Activated T-cell treated with anti-CD3 and anti-CD28 coated beads, Interleukin-2, amount 50 U/mL, for 1 hour (primary cell): Measurements from ENCODE around the gene MRPS12.
"Not testable (repeated sequence)": the region's sequence is repeated elsewhere in the genome, so short reads cannot be mapped to it uniquely, and the experiment has no call there.

Experiments used
- DNase-seq: peaks from one replicate; pipeline ENCODE4 v3.0.0-alpha.2; 2020

Gene MRPS12

DNA sequence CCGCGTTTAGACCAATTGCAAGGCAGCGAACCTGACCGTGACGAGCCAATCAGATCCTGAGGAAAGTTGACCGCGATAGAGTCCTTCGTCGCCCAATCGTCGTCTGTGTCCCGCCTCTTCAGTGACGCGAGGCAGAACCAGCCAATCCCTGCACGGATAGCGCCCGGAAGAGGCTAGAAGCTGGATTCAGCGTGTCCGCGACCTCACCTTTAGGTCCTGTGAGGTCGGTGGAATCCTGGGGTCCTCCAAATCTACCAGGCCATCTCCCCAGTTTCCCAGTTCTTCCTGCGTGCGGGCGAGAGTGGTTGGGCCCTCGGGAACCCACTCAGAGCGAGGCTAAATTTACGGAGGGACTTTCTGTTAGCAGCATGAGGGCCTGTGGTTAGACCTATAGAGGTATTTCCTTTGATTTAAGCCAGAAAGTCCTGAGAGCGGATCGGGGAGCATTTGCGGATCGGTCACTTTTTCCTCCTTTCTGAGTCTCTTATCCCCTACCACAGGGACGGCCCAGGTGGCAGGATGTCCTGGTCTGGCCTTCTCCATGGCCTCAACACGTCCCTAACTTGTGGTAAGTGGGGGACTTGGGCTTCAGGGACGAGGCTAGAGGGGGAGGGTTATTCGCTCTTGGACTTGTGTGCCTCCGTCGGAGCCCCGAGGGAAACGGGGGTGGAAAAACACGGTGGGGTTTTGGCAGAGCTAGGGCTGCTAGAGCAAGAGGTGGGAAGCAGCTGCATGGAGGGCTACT, at the start of gene MRPS12:
TSS of gene MRPS12 (plus strand) at position 169 of the 745 bp plus-strand sequence. CDS start at position 520, 351 bp downstream.
- DNase-seq, result no peak

DNA sequence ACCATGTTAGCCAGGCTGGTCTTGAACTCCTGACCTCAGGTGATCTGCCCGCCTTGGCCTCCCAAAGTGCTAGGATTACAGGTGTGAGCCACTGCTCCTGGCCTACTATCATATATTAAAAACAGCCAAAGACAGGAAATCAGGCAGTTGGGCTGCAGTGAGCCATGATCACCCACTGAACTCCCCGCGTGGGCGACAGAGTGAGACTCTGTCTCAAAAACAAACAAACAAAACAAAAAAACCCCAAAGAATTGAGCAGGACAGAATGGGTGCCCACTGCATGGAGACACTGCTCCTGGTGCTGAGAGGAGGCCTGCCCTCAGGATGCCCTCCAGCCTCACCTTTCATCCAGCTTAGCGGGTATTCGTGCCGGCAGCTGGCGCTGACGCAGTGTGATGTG, 47.5 kb upstream of the MRPS12 start:
- no peak for DNase-seq

DNA sequence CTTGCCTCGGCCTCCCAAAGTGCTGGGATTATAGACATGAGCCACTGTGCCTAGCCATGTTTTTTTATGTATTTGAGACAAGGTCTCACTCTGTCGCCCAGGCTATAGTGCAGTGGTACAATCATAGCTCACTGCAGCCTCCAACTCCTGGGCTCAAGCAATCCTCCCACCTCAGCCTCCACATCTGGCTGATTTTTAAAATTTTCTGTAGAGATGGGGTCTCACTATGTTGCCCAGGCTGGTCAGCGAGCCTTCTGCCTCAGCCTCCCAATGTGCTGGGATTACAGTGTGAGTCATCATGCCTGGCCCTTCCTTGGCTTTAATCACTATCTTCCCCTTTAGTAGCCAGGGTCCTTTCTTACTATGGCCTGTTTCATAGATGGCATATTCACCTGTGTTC, 46.1 kb upstream of the MRPS12 start:
- DNase-seq, result not testable (repeated sequence)

DNA sequence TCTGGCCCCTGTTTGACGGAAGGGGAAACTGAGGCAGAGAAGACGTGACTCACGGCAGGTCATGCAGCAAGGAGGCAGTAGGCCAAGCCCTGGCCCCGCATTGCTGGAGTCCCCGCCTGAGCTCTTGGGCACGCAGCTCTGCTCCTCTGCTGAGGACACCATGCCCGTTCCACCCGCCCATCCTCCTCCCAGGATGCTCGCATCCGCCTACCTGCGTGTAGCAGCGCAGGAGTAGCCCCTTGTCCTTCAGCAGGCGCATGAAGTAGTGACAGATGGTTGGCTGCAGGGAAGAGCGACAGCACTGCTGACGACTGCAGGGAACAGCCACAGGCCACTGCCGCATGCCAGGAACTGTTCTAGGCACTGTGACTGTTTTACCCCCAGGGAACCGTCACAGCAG, 41.9 kb upstream of the MRPS12 start:
- DNase-seq, result no peak

DNA sequence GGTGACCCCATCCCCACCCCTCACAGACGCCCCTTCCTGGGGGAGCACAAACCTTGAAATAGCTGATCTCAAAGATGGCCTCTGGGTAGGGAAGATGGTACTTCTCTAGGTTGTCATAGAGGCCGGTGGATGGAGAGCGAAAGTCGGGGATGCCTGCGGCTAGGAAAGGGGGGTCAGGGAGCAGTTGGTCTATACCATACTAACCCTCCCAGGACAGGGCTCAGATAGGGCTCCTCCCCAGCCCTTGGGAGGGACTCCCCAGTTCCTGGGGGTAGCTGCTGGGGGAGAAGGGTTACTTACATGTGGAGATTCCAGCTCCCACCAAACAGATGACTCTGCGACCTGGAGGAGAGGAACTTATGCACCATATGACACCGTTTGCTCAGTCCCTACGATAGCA, 40.9 kb upstream of the MRPS12 start:
- no peak for DNase-seq

DNA sequence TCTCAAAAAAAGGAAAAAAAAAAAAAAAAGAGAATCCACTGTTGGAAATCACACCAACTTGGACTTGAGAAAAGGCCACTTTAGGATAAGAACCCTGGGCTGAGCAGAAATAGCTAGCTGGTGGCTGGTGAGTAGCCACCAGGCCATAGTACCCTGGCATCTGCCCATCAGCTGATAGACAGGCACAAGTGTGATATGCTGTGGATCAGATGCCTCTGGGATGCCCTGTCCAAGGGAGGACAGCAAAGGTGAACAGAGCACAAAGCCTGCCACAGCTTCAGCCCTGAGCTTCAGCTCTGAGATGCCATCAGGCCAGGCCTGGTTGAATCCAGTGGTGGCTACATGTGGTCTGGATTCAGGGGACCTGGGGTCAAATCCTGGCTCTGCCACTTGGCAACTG, 40.1 kb upstream of the MRPS12 start:
- no peak for DNase-seq

DNA sequence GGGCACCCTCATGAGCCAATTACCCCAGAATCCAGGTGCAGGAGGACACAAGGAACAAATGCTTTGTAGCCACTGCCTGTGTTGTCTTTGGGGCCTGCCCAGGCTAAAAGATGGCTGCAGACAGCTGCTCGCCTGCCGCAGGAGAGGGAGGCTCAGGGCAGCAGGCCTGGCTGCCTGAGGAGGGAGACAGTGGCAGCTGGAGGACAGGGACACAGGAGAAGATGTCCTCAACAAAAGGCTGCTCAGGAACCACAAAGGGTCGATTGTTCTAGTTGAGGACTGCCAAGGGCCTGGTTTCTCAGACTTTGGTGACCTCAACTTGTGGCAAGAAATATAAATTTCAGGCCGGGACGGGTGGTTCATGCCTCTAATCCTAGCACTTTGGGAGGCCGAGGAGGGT, 39.0 kb upstream of the MRPS12 start:
- DNase-seq, result no peak

DNA sequence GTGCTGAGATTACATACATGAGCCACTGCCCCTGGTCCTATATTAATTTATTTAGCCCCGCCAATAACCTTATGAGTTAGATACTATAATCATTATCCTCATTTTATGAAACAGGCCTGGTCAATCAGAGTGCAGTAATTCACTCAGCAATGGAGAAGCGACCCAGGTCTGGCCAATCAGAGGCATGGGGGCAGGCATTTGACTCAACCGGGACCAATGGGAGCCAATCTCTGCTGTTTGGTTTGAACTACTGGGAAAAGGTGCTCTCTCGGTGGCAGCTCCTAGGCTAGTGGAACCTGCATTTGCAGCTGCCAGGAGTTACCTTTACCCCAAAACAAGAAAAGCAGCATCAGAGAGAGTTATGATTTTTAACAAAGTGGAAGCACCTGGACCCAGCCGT, 37.9 kb upstream of the MRPS12 start:
- DNase-seq, result no peak

DNA sequence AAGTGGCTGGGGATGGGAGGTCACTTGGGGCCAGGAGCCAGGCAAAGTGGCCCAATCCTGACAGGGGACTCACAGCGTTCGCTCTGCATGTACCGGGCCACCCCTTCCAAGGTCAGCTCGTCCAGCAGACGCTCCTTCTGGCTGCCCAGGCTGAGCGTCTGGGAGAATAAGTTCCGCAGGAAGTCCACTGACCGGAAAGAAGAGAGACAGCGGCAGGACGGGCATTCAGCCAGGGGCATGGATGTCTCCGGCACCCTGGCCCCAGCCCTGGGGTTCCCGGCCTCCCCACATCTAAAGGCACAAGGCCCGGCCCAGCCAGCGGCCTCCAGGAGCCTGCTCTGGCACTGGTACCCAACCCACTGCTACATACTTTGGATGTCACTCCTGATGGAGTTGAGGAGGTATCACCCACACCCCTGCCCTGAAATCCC, 37.4 kb upstream of the MRPS12 start:
- no peak for DNase-seq

DNA sequence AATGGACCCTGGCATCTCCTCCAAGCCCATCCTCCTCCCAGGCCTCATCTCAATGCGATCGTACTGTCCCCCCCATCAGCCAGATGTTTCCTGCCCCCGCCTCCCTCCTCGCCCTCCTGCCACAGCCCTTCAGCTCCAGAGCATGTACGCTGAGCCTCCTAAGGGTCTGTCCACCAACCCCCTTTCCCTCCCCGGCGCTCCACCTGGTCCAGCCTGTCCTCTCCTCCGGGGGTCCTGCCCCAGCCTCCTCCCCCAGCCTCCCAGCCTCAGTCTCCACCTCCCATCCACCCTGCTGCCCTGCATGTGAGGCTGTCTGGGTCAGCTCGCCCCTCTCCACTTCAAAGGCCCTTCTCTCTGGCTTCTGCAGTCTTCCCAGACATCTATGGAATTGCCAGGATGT, 35.8 kb upstream of the MRPS12 start:
- no peak for DNase-seq

DNA sequence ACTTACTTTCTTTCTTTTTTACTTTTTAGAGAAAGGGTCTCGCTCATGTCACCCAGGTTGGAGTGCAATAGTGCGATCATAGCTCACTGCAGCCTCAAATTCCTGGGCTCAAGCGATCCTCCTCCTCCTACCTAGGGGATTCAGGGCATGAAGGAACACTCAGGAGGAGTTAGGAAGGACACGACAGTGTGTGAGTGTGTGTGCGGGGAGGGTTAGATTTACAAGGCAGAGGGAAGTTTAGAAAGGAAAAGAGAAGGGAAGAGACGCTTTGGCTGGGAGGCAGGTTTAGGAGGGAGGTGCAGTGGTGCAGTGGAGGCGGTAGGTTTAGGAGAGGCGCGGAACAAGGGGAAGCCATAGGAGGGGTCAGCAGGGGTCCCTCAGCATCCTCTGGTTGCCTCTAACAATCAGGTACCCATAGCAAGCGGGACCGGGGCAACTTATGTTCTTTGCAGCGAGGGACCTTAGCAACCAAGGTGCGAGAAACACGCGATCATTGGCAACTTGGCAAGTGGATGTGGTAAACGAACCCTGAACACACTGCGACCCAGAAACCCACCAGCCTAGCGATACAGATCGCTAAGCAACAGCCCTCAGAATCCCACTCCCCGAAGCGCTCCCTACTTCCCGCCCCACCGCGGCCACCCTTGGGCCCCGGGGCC, 31.8 kb upstream of the MRPS12 start:
- no peak for DNase-seq

DNA sequence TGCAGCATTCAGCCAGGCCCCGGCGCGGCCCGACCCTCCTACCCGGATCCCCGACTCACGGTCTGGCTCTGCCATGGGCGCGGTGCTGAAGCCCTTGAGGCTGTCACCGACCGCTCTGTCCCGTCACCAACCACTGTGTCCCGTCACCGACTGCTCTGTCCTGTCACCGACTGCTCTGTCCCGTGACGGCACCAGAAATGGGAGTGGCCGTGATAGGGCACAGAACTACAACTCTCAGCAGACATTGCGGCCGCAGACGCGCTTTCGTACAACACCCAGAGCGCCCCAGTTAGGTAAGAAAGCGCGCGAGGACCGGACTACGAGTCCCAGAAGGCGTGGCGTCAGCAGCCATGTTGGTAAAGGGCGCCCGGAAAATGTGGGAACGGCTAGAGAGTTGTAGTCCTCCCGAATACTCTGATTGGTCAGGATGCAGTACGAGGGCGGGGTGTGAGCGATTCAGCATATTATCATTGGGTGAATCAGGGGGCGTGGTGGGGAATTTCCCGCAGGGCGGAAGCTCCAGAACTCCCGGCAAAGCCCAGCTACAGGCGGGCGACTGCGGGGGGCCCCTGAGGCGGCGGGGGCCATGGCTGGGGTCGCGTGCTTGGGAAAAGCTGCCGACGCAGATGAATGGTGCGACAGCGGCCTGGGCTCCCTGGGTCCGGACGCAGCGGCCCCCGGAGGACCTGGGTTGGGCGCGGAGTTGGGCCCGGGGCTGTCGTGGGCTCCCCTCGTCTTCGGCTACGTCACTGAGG, 31.1 kb upstream of the MRPS12 start, which contains the start of the genes NFKBIB and SIRT2:
TSS of gene NFKBIB (plus strand) at position 523 of the 755 bp plus-strand sequence. CDS start at position 587, 64 bp downstream.
TSS of gene SIRT2 (minus strand) at position 172 of the 755 bp plus-strand sequence. CDS start at position 75, 97 bp downstream.
- DNase-seq, result peak; percentile 97

DNA sequence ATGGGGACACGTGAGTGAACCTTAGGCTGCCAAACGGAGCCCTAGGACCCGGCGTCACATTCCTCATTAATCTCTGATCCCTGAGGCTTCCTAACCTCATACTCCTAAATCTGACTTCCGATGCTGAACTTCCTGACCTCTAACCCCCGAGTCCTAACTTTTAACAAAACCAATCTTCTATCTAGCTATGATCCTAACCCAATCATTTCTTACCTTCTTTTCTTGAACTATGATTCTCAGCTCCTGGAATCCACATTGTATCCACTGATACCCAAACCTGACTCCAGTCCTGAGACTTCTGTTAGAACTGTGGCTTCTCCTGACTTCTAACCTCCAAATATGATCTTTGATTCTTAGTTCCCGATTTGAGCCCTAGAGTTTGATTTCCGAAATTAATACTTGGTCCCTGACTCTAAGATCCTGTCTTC, 30.5 kb upstream of the MRPS12 start:
- DNase-seq, result no peak

DNA sequence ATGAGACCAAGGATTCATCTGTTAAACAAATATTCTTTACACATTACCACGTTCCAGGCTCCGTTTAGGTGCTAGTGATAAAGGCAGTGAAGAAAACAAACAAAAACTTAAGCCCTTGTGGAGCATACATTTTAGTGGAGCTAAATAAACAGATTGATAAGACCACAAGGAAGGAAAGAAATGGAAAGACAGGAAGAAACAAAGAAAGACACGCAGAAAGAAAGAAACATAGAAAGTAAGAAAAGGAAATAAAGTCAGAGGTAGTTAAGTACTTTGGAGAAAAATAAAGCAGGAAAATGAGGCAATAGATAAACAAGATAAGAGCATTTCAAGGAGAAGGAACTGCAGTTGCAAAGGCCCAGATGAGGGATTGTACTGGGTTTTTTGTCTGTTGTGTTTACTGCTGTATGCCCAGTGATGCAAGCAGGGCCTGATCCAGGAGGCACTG, 30.0 kb upstream of the MRPS12 start:
- no peak for DNase-seq

DNA sequence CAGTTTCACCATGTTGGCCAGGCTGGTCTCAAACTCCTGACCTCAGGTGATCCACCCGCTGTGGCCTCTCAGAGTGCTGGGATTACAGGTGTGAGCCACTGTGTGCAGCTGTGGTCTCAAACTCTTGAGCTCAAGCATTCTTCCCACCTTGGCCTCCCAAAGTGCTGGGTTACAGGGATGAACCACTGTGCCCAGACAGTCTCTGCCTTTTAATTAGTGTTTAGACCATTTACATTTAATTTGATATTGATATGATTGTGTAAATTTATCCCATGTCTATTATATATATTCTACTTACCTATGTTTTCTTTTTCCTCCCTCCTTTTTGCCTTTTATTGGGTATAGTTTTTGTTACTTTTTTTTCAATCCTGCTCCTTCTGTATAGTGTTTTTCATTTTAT, 29.1 kb upstream of the MRPS12 start:
- no peak for DNase-seq

DNA sequence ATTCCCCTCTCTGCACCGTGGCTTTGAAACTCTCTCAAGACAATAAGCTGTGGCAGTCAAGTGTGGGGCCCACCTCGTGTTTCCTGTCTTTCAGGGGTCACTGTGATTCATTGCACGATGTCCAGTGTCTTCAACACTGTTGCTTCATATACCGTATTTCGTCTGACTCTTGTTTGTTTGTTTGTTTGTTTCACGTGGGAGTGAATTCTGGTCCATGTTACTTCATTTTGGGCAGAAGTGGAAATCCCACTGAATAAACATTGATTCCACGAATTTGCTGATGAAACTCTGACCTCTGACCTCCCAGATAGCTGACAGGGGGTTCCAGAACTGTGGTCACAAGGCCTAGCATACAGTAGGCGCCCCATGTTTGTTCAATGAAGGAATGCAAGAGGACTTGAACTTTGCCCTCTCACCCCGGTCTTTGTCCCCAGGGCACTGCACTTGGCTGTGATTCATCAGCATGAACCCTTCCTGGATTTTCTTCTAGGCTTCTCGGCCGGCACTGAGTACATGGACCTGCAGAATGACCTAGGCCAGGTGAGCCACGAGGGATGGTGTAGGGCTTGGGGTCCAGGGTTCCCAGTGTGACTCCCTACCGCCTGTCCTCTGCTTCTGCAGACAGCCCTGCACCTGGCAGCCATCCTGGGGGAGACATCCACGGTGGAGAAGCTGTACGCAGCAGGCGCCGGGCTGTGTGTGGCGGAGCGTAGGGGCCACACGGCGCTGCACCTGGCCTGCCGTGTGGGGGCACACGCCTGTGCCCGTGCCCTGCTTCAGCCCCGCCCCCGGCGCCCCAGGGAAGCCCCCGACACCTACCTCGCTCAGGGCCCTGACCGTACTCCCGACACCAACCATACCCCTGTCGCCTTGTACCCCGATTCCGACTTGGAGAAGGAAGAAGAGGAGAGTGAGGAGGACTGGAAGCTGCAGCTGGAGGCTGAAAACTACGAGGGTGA, 25.9 kb upstream of the MRPS12 start:
- DNase-seq, result no peak

DNA sequence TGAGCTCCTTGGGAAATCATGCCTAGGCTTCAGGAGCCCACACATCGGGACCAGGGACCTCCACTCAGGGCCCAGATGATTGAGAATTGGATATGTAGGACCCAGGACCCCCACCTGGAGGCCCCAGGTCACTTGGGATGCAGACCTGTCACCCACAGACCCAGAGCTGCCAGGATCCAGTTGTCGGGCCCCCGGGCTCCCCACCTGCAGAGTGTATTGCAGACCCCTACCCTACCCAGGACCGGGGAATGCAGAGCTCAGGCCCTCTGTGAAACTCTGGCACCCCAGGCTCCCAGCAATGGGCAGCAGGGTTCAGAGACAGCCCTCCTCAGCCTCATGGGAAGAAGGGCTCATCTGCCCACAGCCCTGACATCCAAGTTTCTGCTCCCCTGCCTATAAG, 25.1 kb upstream of the MRPS12 start:
- DNase-seq, result no peak

DNA sequence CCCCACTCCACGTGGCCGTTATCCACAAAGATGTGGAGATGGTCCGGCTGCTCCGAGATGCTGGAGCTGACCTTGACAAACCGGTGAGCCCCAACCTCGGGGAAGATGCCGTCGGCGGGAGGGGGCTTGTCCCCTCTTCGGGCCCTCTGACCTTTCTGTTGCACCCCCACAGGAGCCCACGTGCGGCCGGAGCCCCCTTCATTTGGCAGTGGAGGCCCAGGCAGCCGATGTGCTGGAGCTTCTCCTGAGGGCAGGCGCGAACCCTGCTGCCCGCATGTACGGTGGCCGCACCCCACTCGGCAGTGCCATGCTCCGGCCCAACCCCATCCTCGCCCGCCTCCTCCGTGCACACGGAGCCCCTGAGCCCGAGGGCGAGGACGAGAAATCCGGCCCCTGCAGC, 23.5 kb upstream of the MRPS12 start:
- DNase-seq, result no peak

DNA sequence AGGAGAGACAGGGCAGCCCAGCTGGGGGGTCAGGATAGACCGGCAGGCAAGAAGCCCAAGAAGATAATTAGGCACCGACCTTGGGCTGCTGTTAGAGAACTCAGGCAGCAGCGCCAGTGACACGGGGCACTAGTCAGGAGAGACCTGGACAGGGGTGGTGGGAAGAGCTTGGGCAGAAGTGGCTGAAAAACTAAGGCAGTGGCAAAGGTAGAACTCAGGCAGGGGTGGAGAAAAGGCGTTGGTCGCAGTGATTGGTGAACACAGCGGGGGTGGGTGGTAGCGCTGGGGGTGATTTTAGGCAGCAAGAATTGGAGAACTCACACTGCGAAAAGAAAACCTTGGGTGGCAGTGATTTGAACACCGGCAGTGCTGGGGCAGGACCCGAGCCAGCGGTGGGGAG, 23.1 kb upstream of the MRPS12 start:
- no peak for DNase-seq

DNA sequence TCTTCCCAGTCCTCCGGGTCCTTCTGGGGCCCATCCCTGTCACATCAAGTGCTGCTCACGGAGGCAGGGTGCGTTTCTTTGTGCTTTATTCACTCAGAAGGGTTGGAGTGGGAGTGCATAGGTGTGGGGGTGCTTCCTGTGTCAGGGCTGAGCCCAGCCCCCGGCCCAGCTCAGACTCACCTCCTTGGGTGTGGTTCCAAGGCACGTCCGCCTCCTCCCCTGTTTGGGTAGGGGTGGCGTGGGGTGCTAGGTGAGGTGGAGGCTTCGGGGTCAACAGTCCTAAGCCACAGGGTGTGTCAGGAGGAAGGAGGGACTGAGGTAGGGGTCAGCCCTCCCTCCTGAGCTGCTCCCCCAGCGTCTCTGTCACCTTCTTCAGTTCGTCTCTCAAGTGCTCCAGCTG, 21.8 kb upstream of the MRPS12 start:
- no peak for DNase-seq

DNA sequence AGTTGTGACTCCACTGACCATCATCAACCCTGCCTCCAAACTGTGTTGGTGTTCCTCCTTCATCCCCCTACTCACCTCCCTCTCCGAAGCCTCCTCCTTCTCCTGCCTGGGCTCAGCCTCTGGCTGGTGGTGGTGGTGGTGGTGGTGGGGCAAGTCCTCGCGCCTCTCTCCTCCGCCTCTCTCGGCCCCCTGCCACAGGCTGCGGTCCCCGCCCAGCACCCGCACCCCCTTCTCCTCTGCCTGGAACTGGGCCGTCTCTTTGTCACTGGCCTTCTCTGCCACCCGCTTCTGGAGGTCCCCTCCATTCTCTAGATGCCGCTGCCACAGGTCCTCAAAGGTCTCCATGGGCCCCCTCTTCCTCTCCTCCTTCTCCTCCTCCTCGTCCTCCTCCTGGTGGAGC, 20.3 kb upstream of the MRPS12 start:
- DNase-seq, result no peak

DNA sequence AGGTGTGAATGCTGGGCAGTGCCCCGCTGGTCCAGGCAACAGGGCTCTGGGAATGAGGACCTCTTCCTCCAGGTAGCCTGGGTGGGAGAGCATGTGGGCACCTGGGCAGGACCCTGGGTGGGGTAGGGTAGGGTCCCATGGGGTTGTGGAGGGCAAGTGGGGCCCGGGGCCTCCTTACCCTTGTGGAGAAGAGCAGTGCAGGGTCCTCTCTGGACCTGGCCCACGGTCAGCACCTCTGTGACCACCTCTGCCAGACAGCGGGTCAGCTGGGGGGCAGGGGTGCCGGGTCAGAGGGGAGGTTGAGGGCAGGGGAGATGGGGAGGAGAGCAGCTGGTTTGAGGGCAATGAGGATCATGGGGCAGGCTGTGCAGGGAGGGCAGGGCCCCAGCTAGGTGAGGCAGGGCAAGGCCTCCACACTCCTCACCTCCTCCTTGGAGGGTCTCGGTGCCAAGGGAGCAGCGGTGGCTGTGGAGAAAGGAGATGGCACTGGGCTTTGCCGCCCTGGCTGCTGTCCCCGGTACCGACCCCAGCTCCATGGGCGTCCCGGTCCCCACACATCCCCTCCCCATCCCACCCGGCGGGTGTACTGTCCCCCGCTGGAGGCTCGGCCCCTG, 19.2 kb upstream of the MRPS12 start:
- DNase-seq, result no peak
